HG03565 (cell line): ENCODE results near the gene KAZN.

Experiments used
- ATAC-seq: cut with Tn5 transposase; IDR thresholded peaks from one replicate; pipeline ENCODE4 v1.9.1; 2021; ENCODE audit warnings: mild to moderate bottlenecking, moderate library complexity; ENCODE audit not compliant: unreplicated experiment

KAZN gene

GRCh38 chr1:15141935-15142539, 543.6 kb downstream of the KAZN start:
- ATAC-seq, result no peak

- ATAC-seq, result no peak
Observed at GRCh38 chr1:15145327-15145726, 546.8 kb downstream of the KAZN start.

GRCh38 chr1:15146142-15146680, 547.7 kb downstream of the KAZN start:
- ATAC-seq, result no peak

- ATAC-seq, result no peak
Observed at GRCh38 chr1:15146971-15147376, 548.5 kb downstream of the KAZN start.

- ATAC-seq, result no peak
Observed at GRCh38 chr1:15148004-15148403, 549.5 kb downstream of the KAZN start.

GRCh38 chr1:15148475-15148874, 550.0 kb downstream of the KAZN start:
- no peak for ATAC-seq

- no peak for ATAC-seq
Observed at GRCh38 chr1:15148941-15149340, 550.5 kb downstream of the KAZN start.

- ATAC-seq, result no peak
Observed at GRCh38 chr1:15150376-15150775, 551.9 kb downstream of the KAZN start.

GRCh38 chr1:15151377-15151806, 552.9 kb downstream of the KAZN start:
- no peak for ATAC-seq

- ATAC-seq, result no peak
Observed at GRCh38 chr1:15151871-15152270, 553.4 kb downstream of the KAZN start.

GRCh38 chr1:15152318-15153183, 554.1 kb downstream of the KAZN start:
- ATAC-seq, result no peak

GRCh38 chr1:15153184-15153841, 554.8 kb downstream of the KAZN start, which contains the start of gene TMEM51:
TSS of gene TMEM51 (plus strand) at chr1:15153747. CDS start at chr1:15215088, 61,341 bp downstream.
- no peak for ATAC-seq

- ATAC-seq, result no peak
Observed at GRCh38 chr1:15153842-15154479, 555.5 kb downstream of the KAZN start.

- no peak for ATAC-seq
Observed at GRCh38 chr1:15154480-15155036, 556.1 kb downstream of the KAZN start.

GRCh38 chr1:15155191-15155590, 556.7 kb downstream of the KAZN start:
- ATAC-seq, result no peak

- no peak for ATAC-seq
Observed at GRCh38 chr1:15155888-15156741, 557.6 kb downstream of the KAZN start.

GRCh38 chr1:15156807-15157380, 558.4 kb downstream of the KAZN start:
- no peak for ATAC-seq

GRCh38 chr1:15157524-15158399, 559.3 kb downstream of the KAZN start:
- no peak for ATAC-seq
